Stimulated activated CD4-positive, alpha-beta T cell treated with anti-CD3 and anti-CD28 coated beads, Interleukin-4, amount 100 ng/mL, for 4 hours (primary cell): ENCODE measurements around the gene SF3B6.

ENCODE experiments used
- DNase-seq, 2 experiments: peaks; one replicate each; pipeline ENCODE4 v3.0.0-alpha.2; 2020

The SF3B6 gene

DNA sequence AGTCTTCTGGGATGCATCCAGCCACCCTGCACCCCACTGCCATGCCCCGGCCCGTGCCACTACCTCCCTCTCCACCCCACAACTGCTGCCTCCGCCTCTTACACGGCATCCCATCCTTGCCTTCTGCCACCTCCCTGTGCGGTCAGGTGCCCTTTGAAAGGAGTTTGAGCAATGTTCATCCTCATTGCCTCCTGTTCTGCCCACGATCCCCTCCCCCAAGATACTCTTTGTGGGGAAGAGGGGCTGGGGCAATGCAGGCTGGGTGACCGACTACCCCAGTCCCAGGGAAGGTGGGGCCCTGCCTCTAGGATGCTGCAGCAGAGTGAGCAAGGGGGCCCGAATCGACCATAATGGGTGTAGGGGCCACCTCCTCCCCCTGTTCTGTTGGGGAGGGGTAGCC, 57.9 kb downstream of the SF3B6 start:
- no peak for DNase-seq

DNA sequence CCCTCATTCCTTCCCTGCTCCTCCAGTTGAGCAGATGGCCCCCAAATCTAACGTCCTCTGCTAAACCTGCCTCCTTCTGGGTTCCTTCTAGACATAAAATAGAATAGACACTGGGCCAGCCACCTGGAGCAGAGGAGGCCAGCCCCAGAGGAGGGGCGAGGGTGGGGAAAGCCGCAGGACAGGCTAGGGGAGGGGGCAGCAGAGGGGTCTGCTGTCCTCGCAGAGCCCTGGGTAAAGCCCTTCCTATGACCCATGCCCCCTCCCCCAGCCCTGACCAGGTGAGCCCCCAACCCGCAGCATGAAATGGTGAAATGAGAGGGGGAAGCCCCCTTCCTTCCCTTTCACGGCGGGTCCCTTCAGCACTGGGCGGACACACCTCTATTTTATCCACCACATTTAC, 58.4 kb downstream of the SF3B6 start:
- no peak for DNase-seq
